Natural killer cell (primary cell): ENCODE results near the gene HGD. TPM values are rescaled to one million over a fixed set of nuclear protein-coding genes. Genes with fewer than 3 reads are reported as not detected.

Source experiments
- ATAC-seq, 3 donors: fragments of 150-1000 bp in 2 of 3; fragments of 200-7000 bp in 1 of 3; cut with Tn5 transposase; 1 replicate in 1 of 3; 2 replicates in 2 of 3; pipeline ENCODE4 v1.10.0; 2021; ENCODE audit warnings: mild to moderate bottlenecking in 2 of 3, moderate library complexity in 2 of 3
- DNase-seq, 2 donors: peaks; one replicate each; pipeline versions ENCODE4 v3.0.0 to v3.0.0-alpha.2; 2013 to 2021; ENCODE audit warnings: mixed read lengths in 1 of 2
- H3K27ac ChIP-seq: one replicate; pipeline ENCODE4 v1.5.1; 2013; ENCODE audit warnings: mild to moderate bottlenecking, low read length
- H3K27me3 ChIP-seq: one replicate; pipeline ENCODE4 v1.6.1; 2013; ENCODE audit warnings: low read length; ENCODE audit not compliant: control insufficient read depth, insufficient read depth
- H3K36me3 ChIP-seq: one replicate; pipeline ENCODE4 v1.6.1; 2013; ENCODE audit warnings: low read length; ENCODE audit not compliant: control insufficient read depth, insufficient read depth
- H3K4me1 ChIP-seq: one replicate; pipeline ENCODE4 v1.6.1; 2013; ENCODE audit warnings: low read length; ENCODE audit not compliant: control insufficient read depth, insufficient read depth
- H3K4me3 ChIP-seq: one replicate; pipeline ENCODE4 v1.5.1; 2013; ENCODE audit warnings: low read length
- H3K9me3 ChIP-seq: one replicate; pipeline ENCODE4 v1.6.1; 2013; ENCODE audit warnings: low read length; ENCODE audit not compliant: control insufficient read depth, insufficient read depth
- H3K27ac Mint-ChIP-seq, 2 donors: one replicate each; pipeline ENCODE4 v1.8.0; 2022; ENCODE audit warnings: mild to moderate bottlenecking in 2 of 2, mixed read lengths in 2 of 2, moderate library complexity in 1 of 2
- H3K27me3 Mint-ChIP-seq, 2 donors: one replicate each; pipeline ENCODE4 v1.8.0; 2022; ENCODE audit warnings: low read depth in 2 of 2, mixed read lengths in 2 of 2
- H3K36me3 Mint-ChIP-seq: one replicate; pipeline ENCODE4 v1.8.0; 2022; ENCODE audit warnings: mixed read lengths
- H3K4me1 Mint-ChIP-seq, 2 donors: one replicate each; pipeline ENCODE4 v1.8.0; 2022; ENCODE audit warnings: mixed read lengths in 2 of 2
- H3K4me3 Mint-ChIP-seq: one replicate; pipeline ENCODE4 v1.8.0; 2022; ENCODE audit warnings: mild to moderate bottlenecking, moderate library complexity, mixed read lengths
- H3K9me3 Mint-ChIP-seq, 2 donors: one replicate each; pipeline ENCODE4 v1.8.0; 2022; ENCODE audit warnings: mixed read lengths in 2 of 2
- CTCF ChIP-seq: fragments of 200-600 bp; IDR thresholded peaks from one replicate; pipeline ENCODE4 v1.8.0; 2022; ENCODE audit warnings: antibody characterized with exemption
- WGBS: methylation state at CpG from one replicate; pipeline ENCODE4 v1.1.7; 2013; ENCODE audit warnings: missing lambda C conversion rate; ENCODE audit not compliant: insufficient coverage; 5-methylcytosine and 5-hydroxymethylcytosine counted together
- intact Hi-C: fragments of 100-400 bp; cut with micrococcal nuclease; formaldehyde crosslinking; loops from one replicate; pipeline ENCODE4 v1.14.2; 2022
- total RNA-seq, 4 donors: library from RNA; stranded (reverse); fragments of 120-200 nt in 1 of 4; gene quantifications; one replicate each; pipeline versions ENCODE4 v1.2.3 to v1.2.4, GENCODE V29; 2013 to 2022

The HGD gene
- total RNA-seq, 3 donors from 2014 or later (not counting 1 experiment from before 2014, with no cell fraction given), result 0.80 to 4.0 (median 2.5) TPM

- no peak for TF ChIP-seq CTCF
- ATAC-seq, result peak; percentile 95 to 98 (median 96)
- no peaks in the 10 kb centered on the region for H3K27me3 ChIP-seq
- H3K4me1 ChIP-seq, result no peaks in the 10 kb centered on the region
- WGBS, result under 1% methylated on average over 53 of the region's 53 CpGs
- H3K27ac Mint-ChIP-seq, result no peak within 1 kb of the TSS
- peak within 1 kb of the TSS; percentile 92 for H3K4me3 ChIP-seq
- peaks cover under 1% of the 10 kb centered on the region for H3K36me3 Mint-ChIP-seq
- H3K27me3 Mint-ChIP-seq, result peaks cover 8 to 13% of the 10 kb centered on the region in 2 donors
- H3K36me3 ChIP-seq, result peaks cover 13% of the 10 kb centered on the region
- peak within 1 kb of the TSS; percentile 95 for H3K4me3 Mint-ChIP-seq
- DNase-seq, result peak; percentile 89 to 99
- intact Hi-C loops, result loop anchor here (1.0 to 2.0 kb wide), 2 partner anchors 37 to 146 kb away; partner anchors contain the start of genes GTF2E1 and RABL3
- H3K9me3 Mint-ChIP-seq, result no peaks in the 10 kb centered on the region
- no peaks in the 10 kb centered on the region for H3K9me3 ChIP-seq
- H3K4me1 Mint-ChIP-seq, result peaks cover 6 to 13% of the 10 kb centered on the region in 2 donors
- peak within 1 kb of the TSS; percentile 93 for H3K27ac ChIP-seq
Observed at GRCh38 chr3:120596116-120596852, 85.8 kb downstream of the HGD start, which contains the start of gene NDUFB4. Gene NDUFB4, plus strand, starts transcription at chr3:120596336. Its CDS starts 24 bp downstream, at chr3:120596360.

GRCh38 chr3:120595788-120596115, 86.3 kb downstream of the HGD start:
- no peaks in the 10 kb centered on the region for H3K36me3 Mint-ChIP-seq
- no peaks in the 10 kb centered on the region for H3K27me3 ChIP-seq
- H3K4me3 ChIP-seq, result peak overlapping the region; percentile 92
- 0% methylated on average over 3 of the region's 4 CpGs for WGBS
- ATAC-seq (no peak), DNase-seq (no peak)
- peaks cover 13 to 18% of the 10 kb centered on the region in 2 donors for H3K27me3 Mint-ChIP-seq
- H3K4me1 ChIP-seq, result no peaks in the 10 kb centered on the region
- H3K27ac ChIP-seq, result peak overlapping the region; percentile 93
- no peak overlapping the region for H3K27ac Mint-ChIP-seq
- no peaks in the 10 kb centered on the region for H3K9me3 Mint-ChIP-seq
- no peaks in the 10 kb centered on the region for H3K9me3 ChIP-seq
- H3K4me3 Mint-ChIP-seq, result peak overlapping the region; percentile 95
- peaks cover 6 to 11% of the 10 kb centered on the region in 2 donors for H3K4me1 Mint-ChIP-seq
- intact Hi-C loops, result loop anchor here (1.0 to 2.0 kb wide), 2 partner anchors 37 to 147 kb away; partner anchors contain the start of genes GTF2E1 and RABL3
- no peak for TF ChIP-seq CTCF
- peaks cover 13% of the 10 kb centered on the region for H3K36me3 ChIP-seq

GRCh38 chr3:120587332-120587975, 94.6 kb downstream of the HGD start:
- H3K4me3 ChIP-seq, result no peak overlapping the region
- DNase-seq (no peak), ATAC-seq (no peak)
- Mint-ChIP-seq H3K9me3 (no peaks in the 10 kb centered on the region), H3K36me3 (no peaks in the 10 kb centered on the region), H3K27me3 (peaks cover 23 to 48% of the 10 kb centered on the region in 2 donors), H3K4me3 (no peak overlapping the region), H3K4me1 (no peaks in the 10 kb centered on the region), H3K27ac (no peak overlapping the region)
- no peak for TF ChIP-seq CTCF
- H3K4me1 ChIP-seq, result no peaks in the 10 kb centered on the region
- 90% methylated on average over 1 of the region's 3 CpGs for WGBS
- H3K27me3 ChIP-seq, result no peaks in the 10 kb centered on the region
- H3K9me3 ChIP-seq, result no peaks in the 10 kb centered on the region
- intact Hi-C loops, result no loop called here
- H3K27ac ChIP-seq, result no peak overlapping the region
- no peaks in the 10 kb centered on the region for H3K36me3 ChIP-seq

Other genes with a start within 250 kb of the HGD start
- gene FSTL1, start 231.2 kb downstream of the HGD start, total RNA-seq, result 1 to 10 TPM; 1.1 to 1.9 (median 1.4) TPM
- 10 to 100 TPM; 59.5 to 86.9 (median 65.2) TPM for gene NDUFB4, start 85.9 kb downstream of the HGD start, total RNA-seq
- 10 to 100 TPM; 11.7 to 18.4 (median 16.7) TPM for gene RABL3, start 60.3 kb upstream of the HGD start, total RNA-seq
- gene GTF2E1, start 60.5 kb upstream of the HGD start, total RNA-seq, result 10 to 100 TPM; 10.9 to 15.7 (median 12.7) TPM
- not detected for gene STXBP5L, start 226.0 kb upstream of the HGD start, total RNA-seq